Epithelial cell of prostate (primary cell): ENCODE data around the gene GATAD2A.
"Not testable (repeated sequence)": the region's sequence is repeated elsewhere in the genome, so short reads cannot be mapped to it uniquely, and the experiment has no call there.

Experiments
- DNase-seq: peaks from one replicate; pipeline ENCODE4 v3.0.0-alpha.2; 2011; ENCODE audit warnings: low read depth, low spot score
- H3K27ac ChIP-seq: fragments of 450-650 bp; 2 replicates; pipeline ENCODE4 v1.5.1; 2017; ENCODE audit warnings: mild to moderate bottlenecking

GATAD2A gene

GRCh38 chr19:19404879-19405860, at the start of gene GATAD2A:
Gene GATAD2A (plus strand): TSS chr19:19405675. CDS start chr19:19465346, 59,671 bp downstream.
- DNase-seq, result peak; percentile 62
- H3K27ac ChIP-seq, result peak within 1 kb of the TSS; percentile 86

GRCh38 chr19:19356500-19356899, 49.0 kb upstream of the GATAD2A start:
- DNase-seq, result no peak
- no peak overlapping the region for H3K27ac ChIP-seq

GRCh38 chr19:19356901-19357566, 48.4 kb upstream of the GATAD2A start:
- no peak for DNase-seq
- H3K27ac ChIP-seq, result no peak overlapping the region

- DNase-seq, result no peak
These were observed 44.3 kb upstream of the GATAD2A start for GRCh38 chr19:19361075-19361594.

GRCh38 chr19:19362075-19362474, 43.4 kb upstream of the GATAD2A start:
- no peak for DNase-seq
- no peak overlapping the region for H3K27ac ChIP-seq

More at GRCh38 chr19:19361075-19361594, 44.3 kb upstream of the GATAD2A start:
- no peak overlapping the region for H3K27ac ChIP-seq

GRCh38 chr19:19366434-19367396, 38.8 kb upstream of the GATAD2A start:
- H3K27ac ChIP-seq, result peak overlapping the region; percentile 32
- DNase-seq, result no peak

- no peak for DNase-seq
- H3K27ac ChIP-seq, result no peak overlapping the region
These were observed 37.4 kb upstream of the GATAD2A start for GRCh38 chr19:19368087-19368486.

GRCh38 chr19:19371059-19371458, 34.4 kb upstream of the GATAD2A start:
- peak overlapping the region; percentile 22 for H3K27ac ChIP-seq
- no peak for DNase-seq

- H3K27ac ChIP-seq, result peak overlapping the region; percentile 60
- DNase-seq, result no peak
These were observed 32.6 kb upstream of the GATAD2A start for GRCh38 chr19:19372656-19373416.

- no peak for DNase-seq
- no peak overlapping the region for H3K27ac ChIP-seq
These were observed 25.9 kb upstream of the GATAD2A start for GRCh38 chr19:19379527-19379926.

GRCh38 chr19:19380316-19380715, 25.2 kb upstream of the GATAD2A start:
- DNase-seq, H3K27ac ChIP-seq: not testable (repeated sequence)

GRCh38 chr19:19381007-19381926, 24.2 kb upstream of the GATAD2A start:
- no peak for DNase-seq
- H3K27ac ChIP-seq, result peak overlapping the region; percentile 6

- no peak overlapping the region for H3K27ac ChIP-seq
- no peak for DNase-seq
These were observed 23.4 kb upstream of the GATAD2A start for GRCh38 chr19:19382118-19382517.

- H3K27ac ChIP-seq, result no peak overlapping the region
- no peak for DNase-seq
These were observed 21.0 kb upstream of the GATAD2A start for GRCh38 chr19:19384486-19384885.

GRCh38 chr19:19385131-19385895, 20.2 kb upstream of the GATAD2A start:
- peak overlapping the region; percentile 86 for H3K27ac ChIP-seq
- DNase-seq, result peak; percentile 99

- DNase-seq, result no peak
- H3K27ac ChIP-seq, result peak overlapping the region; percentile 86
These were observed 19.3 kb upstream of the GATAD2A start for GRCh38 chr19:19385896-19386869.
